K562 (cell line): ENCODE measurements around the gene FBXO48. TPM values are rescaled to one million over a fixed set of nuclear protein-coding genes. Genes with fewer than 3 reads are reported as not detected.

Source experiments
- BCL6 ChIP-seq: fragments of 250-450 bp; sonication (Bioruptor Pico); IDR thresholded peaks from 2 replicates; pipeline ENCODE4 v1.4.0; 2020
- CBFB ChIP-seq: sonication (generic); formaldehyde crosslinking; IDR thresholded peaks from 2 replicates; pipeline ENCODE4 v1.4.0; 2020; ENCODE audit warnings: mild to moderate bottlenecking, missing genetic modification reagents
- EHMT2 ChIP-seq: fragments of 450-650 bp; IDR thresholded peaks from 2 replicates; pipeline ENCODE4 v1.6.1; 2018; ENCODE audit warnings: antibody characterized with exemption
- ELF1 ChIP-seq: fragments of 200-800 bp; sonication (Bioruptor generic); IDR thresholded peaks from 2 replicates; pipeline ENCODE4 v1.6.1; 2016; ENCODE audit warnings: missing genetic modification characterization, missing compliant biosample characterization
- MAFF ChIP-seq: IDR thresholded peaks from 2 replicates; pipeline ENCODE4 v1.6.1; 2012; ENCODE audit warnings: low read length, improper control_type of control experiment
- POLR2AphosphoS2 ChIP-seq: IDR thresholded peaks from 2 replicates; pipeline ENCODE4 v1.6.1; 2012; ENCODE audit warnings: low read length, improper control_type of control experiment
- SAFB ChIP-seq: fragments of 200-400 bp; formaldehyde crosslinking; IDR thresholded peaks from 2 replicates; pipeline ENCODE4 v1.6.1; 2017; ENCODE audit warnings: low read depth, low read length, borderline replicate concordance
- SOX6 ChIP-seq: fragments of 450-650 bp; IDR thresholded peaks from 2 replicates; pipeline ENCODE4 v1.6.1; 2014; ENCODE audit warnings: mild to moderate bottlenecking
- SP1 ChIP-seq: sonication (generic); formaldehyde crosslinking; IDR thresholded peaks from 2 replicates; pipeline ENCODE4 v1.8.1; 2022; ENCODE audit warnings: mild to moderate bottlenecking, missing genetic modification reagents
- ZFP30 ChIP-seq: fragments of 250-450 bp; sonication (Bioruptor Pico); IDR thresholded peaks from 2 replicates; pipeline ENCODE4 v1.8.0; 2022; ENCODE audit warnings: moderate library complexity, mild to moderate bottlenecking, inconsistent platforms, borderline replicate concordance
- ZNF217 ChIP-seq: sonication (generic); formaldehyde crosslinking; IDR thresholded peaks from 2 replicates; pipeline ENCODE4 v1.8.0; 2022; ENCODE audit warnings: mild to moderate bottlenecking, missing genetic modification reagents
- ZNF263 ChIP-seq: sonication (generic); formaldehyde crosslinking; IDR thresholded peaks from 2 replicates; pipeline ENCODE4 v1.8.0; 2022; ENCODE audit warnings: mild to moderate bottlenecking, missing genetic modification reagents, borderline replicate concordance
- ZNF274 ChIP-seq: IDR thresholded peaks from 2 replicates; pipeline ENCODE4 v1.6.1; 2011; ENCODE audit warnings: low read depth, mild to moderate bottlenecking, low read length, moderate library complexity, borderline replicate concordance
- polyA plus RNA-seq, 8 experiments: library from polyadenylated mRNA; depleted of rRNA in 4 of 8; stranded (reverse) in 5 of 8; unstranded in 3 of 8; fragments of >200 nt; fragmentation: Nextera tagmentation in 2 of 8; fragmentation: Illumina TruSeq in 1 of 8; extraction: Ambion mirVana in 2 of 8; extraction: Trizol in 1 of 8; gene quantifications; 2 replicates each; pipeline versions ENCODE4 v1.2.1 to v1.2.3, GENCODE V29; 2011 to 2014; ENCODE audit warnings: inconsistent platforms in 1 of 8, missing spikeins in 1 of 8
- total RNA-seq, 7 experiments: library from RNA; depleted of rRNA in 6 of 7; stranded (reverse); fragments of >200 nt in 6 of 7; fragmentation: Illumina TruSeq in 2 of 7; extraction: Trizol in 2 of 7; gene quantifications; 2 replicates each; pipeline versions ENCODE4 v1.2.1 to v1.2.3, GENCODE V29; 2011 to 2021; ENCODE audit warnings: low replicate concordance in 1 of 7
- TF ChIP-seq, protein P1 (sequence below): fragments of 450-650 bp; IDR thresholded peaks from 2 replicates; pipeline ENCODE4 v1.6.1; 2017; ENCODE audit warnings: antibody characterized with exemption, mild to moderate bottlenecking
- TF ChIP-seq, protein P2 (sequence below): fragments of 250-450 bp; sonication (Bioruptor Pico); IDR thresholded peaks from 2 replicates; pipeline ENCODE4 v1.8.0; 2022; ENCODE audit warnings: moderate library complexity, mild to moderate bottlenecking, inconsistent platforms
- TF ChIP-seq, protein P3 (sequence below): fragments of 450-650 bp; formaldehyde crosslinking; IDR thresholded peaks from 2 replicates; pipeline ENCODE4 v1.4.0; 2022; ENCODE audit warnings: missing genetic modification characterization
- TF ChIP-seq, protein P4 (sequence below): fragments of 450-650 bp; IDR thresholded peaks from 2 replicates; pipeline ENCODE4 v1.7.0; 2016; ENCODE audit warnings: borderline replicate concordance
- TF ChIP-seq, protein P5 (sequence below): fragments of 450-650 bp; IDR thresholded peaks from 2 replicates; pipeline ENCODE4 v1.6.1; 2016
- TF ChIP-seq, protein P6 (sequence below): fragments of 250-450 bp; sonication (Bioruptor Pico); IDR thresholded peaks from 2 replicates; pipeline ENCODE4 v1.4.0; 2020; ENCODE audit warnings: mild to moderate bottlenecking

FBXO48 gene
- total and polyA plus RNA-seq, 9 of the 15 experiments (the other 6 are each of a cell fraction or from before 2014, with no cell fraction given) = 0.36 to 1.8 (median 0.73) TPM

DNA sequence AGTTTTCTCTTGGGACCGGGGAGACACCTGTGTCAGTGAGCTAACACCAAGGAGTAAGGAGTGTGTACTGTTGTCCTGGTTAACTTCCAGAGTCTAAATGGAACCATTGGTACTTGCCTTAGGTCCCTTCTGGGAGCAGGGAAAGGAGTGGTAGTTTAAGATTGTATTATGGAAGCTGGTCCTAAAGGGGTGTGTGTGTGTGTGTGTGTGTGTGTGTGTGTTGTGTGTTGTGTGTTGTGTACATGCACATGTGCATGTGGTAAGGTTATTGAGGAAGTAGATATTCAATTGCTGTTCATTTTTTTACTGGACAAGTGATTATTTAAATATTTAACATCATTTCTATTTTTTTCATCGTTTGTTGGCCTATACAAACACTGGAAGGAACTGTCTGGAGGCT lies 1.7 kb upstream of the FBXO48 start (continued):
- TF ChIP-seq, protein P1, sequence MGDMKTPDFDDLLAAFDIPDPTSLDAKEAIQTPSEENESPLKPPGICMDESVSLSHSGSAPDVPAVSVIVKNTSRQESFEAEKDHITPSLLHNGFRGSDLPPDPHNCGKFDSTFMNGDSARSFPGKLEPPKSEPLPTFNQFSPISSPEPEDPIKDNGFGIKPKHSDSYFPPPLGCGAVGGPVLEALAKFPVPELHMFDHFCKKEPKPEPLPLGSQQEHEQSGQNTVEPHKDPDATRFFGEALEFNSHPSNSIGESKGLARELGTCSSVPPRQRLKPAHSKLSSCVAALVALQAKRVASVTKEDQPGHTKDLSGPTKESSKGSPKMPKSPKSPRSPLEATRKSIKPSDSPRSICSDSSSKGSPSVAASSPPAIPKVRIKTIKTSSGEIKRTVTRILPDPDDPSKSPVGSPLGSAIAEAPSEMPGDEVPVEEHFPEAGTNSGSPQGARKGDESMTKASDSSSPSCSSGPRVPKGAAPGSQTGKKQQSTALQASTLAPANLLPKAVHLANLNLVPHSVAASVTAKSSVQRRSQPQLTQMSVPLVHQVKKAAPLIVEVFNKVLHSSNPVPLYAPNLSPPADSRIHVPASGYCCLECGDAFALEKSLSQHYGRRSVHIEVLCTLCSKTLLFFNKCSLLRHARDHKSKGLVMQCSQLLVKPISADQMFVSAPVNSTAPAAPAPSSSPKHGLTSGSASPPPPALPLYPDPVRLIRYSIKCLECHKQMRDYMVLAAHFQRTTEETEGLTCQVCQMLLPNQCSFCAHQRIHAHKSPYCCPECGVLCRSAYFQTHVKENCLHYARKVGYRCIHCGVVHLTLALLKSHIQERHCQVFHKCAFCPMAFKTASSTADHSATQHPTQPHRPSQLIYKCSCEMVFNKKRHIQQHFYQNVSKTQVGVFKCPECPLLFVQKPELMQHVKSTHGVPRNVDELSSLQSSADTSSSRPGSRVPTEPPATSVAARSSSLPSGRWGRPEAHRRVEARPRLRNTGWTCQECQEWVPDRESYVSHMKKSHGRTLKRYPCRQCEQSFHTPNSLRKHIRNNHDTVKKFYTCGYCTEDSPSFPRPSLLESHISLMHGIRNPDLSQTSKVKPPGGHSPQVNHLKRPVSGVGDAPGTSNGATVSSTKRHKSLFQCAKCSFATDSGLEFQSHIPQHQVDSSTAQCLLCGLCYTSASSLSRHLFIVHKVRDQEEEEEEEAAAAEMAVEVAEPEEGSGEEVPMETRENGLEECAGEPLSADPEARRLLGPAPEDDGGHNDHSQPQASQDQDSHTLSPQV = no peak
- TF ChIP-seq, protein P2, sequence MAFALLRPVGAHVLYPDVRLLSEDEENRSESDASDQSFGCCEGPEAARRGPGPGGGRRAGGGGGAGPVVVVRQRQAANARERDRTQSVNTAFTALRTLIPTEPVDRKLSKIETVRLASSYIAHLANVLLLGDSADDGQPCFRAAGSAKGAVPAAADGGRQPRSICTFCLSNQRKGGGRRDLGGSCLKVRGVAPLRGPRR (CRISPR knock-in tag) = no peak
- TF ChIP-seq ZFP30 (CRISPR knock-in tag) (no peak), POLR2AphosphoS2 (no peak), ZNF263 (CRISPR knock-in tag) (no peak), SOX6 (no peak), ZNF274 (no peak), CBFB (CRISPR knock-in tag) (no peak), ZNF217 (no peak), BCL6 (no peak), MAFF (no peak), ELF1 (tag) (0 out of 2 replicates have a peak, but pooled peaks have one; percentile 25), EHMT2 (0 out of 2 replicates have a peak, but pooled peaks have one; percentile 17), SAFB (no peak), SP1 (CRISPR knock-in tag) (peak; percentile 41; the same call in 1 of the 2 replicates)
- TF ChIP-seq, protein P3, sequence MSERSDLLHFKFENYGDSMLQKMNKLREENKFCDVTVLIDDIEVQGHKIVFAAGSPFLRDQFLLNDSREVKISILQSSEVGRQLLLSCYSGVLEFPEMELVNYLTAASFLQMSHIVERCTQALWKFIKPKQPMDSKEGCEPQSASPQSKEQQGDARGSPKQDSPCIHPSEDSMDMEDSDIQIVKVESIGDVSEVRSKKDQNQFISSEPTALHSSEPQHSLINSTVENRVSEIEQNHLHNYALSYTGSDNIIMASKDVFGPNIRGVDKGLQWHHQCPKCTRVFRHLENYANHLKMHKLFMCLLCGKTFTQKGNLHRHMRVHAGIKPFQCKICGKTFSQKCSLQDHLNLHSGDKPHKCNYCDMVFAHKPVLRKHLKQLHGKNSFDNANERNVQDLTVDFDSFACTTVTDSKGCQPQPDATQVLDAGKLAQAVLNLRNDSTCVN (CRISPR knock-in tag) = 0 out of 2 replicates have a peak, but pooled peaks have one; percentile 17
- TF ChIP-seq, protein P4, sequence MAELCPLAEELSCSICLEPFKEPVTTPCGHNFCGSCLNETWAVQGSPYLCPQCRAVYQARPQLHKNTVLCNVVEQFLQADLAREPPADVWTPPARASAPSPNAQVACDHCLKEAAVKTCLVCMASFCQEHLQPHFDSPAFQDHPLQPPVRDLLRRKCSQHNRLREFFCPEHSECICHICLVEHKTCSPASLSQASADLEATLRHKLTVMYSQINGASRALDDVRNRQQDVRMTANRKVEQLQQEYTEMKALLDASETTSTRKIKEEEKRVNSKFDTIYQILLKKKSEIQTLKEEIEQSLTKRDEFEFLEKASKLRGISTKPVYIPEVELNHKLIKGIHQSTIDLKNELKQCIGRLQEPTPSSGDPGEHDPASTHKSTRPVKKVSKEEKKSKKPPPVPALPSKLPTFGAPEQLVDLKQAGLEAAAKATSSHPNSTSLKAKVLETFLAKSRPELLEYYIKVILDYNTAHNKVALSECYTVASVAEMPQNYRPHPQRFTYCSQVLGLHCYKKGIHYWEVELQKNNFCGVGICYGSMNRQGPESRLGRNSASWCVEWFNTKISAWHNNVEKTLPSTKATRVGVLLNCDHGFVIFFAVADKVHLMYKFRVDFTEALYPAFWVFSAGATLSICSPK = no peak
- TF ChIP-seq, protein P5, sequence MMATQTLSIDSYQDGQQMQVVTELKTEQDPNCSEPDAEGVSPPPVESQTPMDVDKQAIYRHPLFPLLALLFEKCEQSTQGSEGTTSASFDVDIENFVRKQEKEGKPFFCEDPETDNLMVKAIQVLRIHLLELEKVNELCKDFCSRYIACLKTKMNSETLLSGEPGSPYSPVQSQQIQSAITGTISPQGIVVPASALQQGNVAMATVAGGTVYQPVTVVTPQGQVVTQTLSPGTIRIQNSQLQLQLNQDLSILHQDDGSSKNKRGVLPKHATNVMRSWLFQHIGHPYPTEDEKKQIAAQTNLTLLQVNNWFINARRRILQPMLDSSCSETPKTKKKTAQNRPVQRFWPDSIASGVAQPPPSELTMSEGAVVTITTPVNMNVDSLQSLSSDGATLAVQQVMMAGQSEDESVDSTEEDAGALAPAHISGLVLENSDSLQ = no peak
- TF ChIP-seq, protein P6, sequence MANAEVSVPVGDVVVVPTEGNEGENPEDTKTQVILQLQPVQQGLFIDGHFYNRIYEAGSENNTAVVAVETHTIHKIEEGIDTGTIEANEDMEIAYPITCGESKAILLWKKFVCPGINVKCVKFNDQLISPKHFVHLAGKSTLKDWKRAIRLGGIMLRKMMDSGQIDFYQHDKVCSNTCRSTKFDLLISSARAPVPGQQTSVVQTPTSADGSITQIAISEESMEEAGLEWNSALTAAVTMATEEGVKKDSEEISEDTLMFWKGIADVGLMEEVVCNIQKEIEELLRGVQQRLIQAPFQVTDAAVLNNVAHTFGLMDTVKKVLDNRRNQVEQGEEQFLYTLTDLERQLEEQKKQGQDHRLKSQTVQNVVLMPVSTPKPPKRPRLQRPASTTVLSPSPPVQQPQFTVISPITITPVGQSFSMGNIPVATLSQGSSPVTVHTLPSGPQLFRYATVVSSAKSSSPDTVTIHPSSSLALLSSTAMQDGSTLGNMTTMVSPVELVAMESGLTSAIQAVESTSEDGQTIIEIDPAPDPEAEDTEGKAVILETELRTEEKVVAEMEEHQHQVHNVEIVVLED (CRISPR knock-in tag) = no peak
